Psoas muscle (tissue), 8 donors: ENCODE results near the gene SUSD4. TPM values are rescaled to one million over a fixed set of nuclear protein-coding genes. Genes with fewer than 3 reads are reported as not detected.

Source experiments
- ATAC-seq, 4 donors: fragments of 200-7000 bp; cut with Tn5 transposase; one replicate each; pipeline ENCODE4 v1.9.1; 2020; ENCODE audit warnings: moderate library complexity in 3 of 4, mild to moderate bottlenecking in 2 of 4
- DNase-seq, 2 donors: peaks; one replicate each; pipeline ENCODE4 v3.0.0-alpha.2; 2020
- H3K27ac ChIP-seq: fragments of 200-600 bp; one replicate; pipeline ENCODE4 v1.8.0; 2022
- H3K27me3 ChIP-seq, 3 donors: fragments of 200-600 bp in 1 of 3; one replicate each; pipeline versions ENCODE4 v1.6.1 to v1.8.0; 2013 to 2022; ENCODE audit warnings: low read length in 2 of 3, mild to moderate bottlenecking in 2 of 3, moderate library complexity in 1 of 3; ENCODE audit not compliant: insufficient read depth in 3 of 3
- H3K36me3 ChIP-seq, 2 donors: fragments of 200-600 bp in 1 of 2; one replicate each; pipeline versions ENCODE4 v1.6.1 to v1.8.0; 2013 to 2022; ENCODE audit warnings: low read depth in 1 of 2, mild to moderate bottlenecking in 1 of 2, moderate library complexity in 1 of 2; ENCODE audit not compliant: insufficient read depth in 1 of 2
- H3K4me1 ChIP-seq: fragments of 200-600 bp; one replicate; pipeline ENCODE4 v1.8.0; 2022
- H3K4me3 ChIP-seq: fragments of 200-600 bp; one replicate; pipeline ENCODE4 v1.8.0; 2022; ENCODE audit warnings: mild to moderate bottlenecking
- H3K9me3 ChIP-seq: fragments of 200-600 bp; one replicate; pipeline ENCODE4 v1.8.0; 2022
- CTCF ChIP-seq: fragments of 200-600 bp; IDR thresholded peaks from one replicate; pipeline ENCODE4 v1.8.0; 2022; ENCODE audit warnings: antibody characterized with exemption
- WGBS, 3 donors: extraction: QIAGEN DNeasy Blood & Tissue Kit; methylation state at CpG; one replicate each; pipeline versions ENCODE4 v1.1.6 to v1.1.7; 2013; 5-methylcytosine and 5-hydroxymethylcytosine counted together
- intact Hi-C, 2 donors: fragments of 100-400 bp; cut with DNase I; formaldehyde crosslinking; loops; one replicate each; pipeline versions ENCODE4 v1.11.0 to v1.14.2; 2022
- polyA plus RNA-seq, 3 donors: library from polyadenylated mRNA; stranded (reverse); fragments of 200-250 nt; gene quantifications; one replicate each; pipeline ENCODE4 v1.2.3, GENCODE V29; 2013
- total RNA-seq, 4 donors: library from RNA; stranded (reverse); fragmentation: NEBNext Ultra II Directional in 2 of 4; extraction: Animal tissue kit (Norgen Biotek cat#: 25700) in 2 of 4; gene quantifications; one replicate each; pipeline versions ENCODE4 v1.2.1 to v1.2.4, GENCODE V29; 2021 to 2023
- donor health status: healthy with polysubstance abuse.
- donor health status: DM: no; HTN: no; CAD: no; lungs with moderate emphysema.
- donor health status: Bipolar disorder and iron deficiency.
- donor health status: healthy.
- donor health status: DM: yes; HTN: yes; CAD: no.
- donor health status: DM: no; HTN: no; CAD: no.
- donor health status: DM: no; HTN: no; CAD: no.
- donor health status: DM: yes; HTN: yes; CAD: no.

The SUSD4 gene
- total and polyA plus RNA-seq, 7 donors: 0.08 to 3.9 (median 0.21) TPM

GRCh38 chr1:223175633-223176032 lies 188.3 kb downstream of the SUSD4 start:
- Histone ChIP-seq H3K36me3 (no peaks in the 10 kb centered on the region), H3K4me3 (no peak overlapping the region), H3K9me3 (no peaks in the 10 kb centered on the region), H3K27ac (peak overlapping the region; percentile 17), H3K4me1 (no peaks in the 10 kb centered on the region), H3K27me3 (no peaks in the 10 kb centered on the region)
- no peak for TF ChIP-seq CTCF
- intact Hi-C loops: no loop called here
- ATAC-seq: peak in 1 of 4 donors; percentile 37
- 81 to 88% (median 82%) methylated on average over 3 of the region's 3 CpGs for WGBS, 3 donors
- DNase-seq: no peak

- 49 to 72% (median 61%) methylated on average over 4 of the region's 4 CpGs for WGBS, 3 donors
- TF ChIP-seq CTCF: peak; percentile 17
- ATAC-seq (peak in 1 of 4 donors; percentile 50), DNase-seq (no peak)
- H3K27me3 ChIP-seq: no peaks in the 10 kb centered on the region
- H3K27ac ChIP-seq: peak overlapping the region; percentile 17
- H3K4me1 ChIP-seq: no peaks in the 10 kb centered on the region
- H3K9me3 ChIP-seq: no peaks in the 10 kb centered on the region
- no peaks in the 10 kb centered on the region for H3K36me3 ChIP-seq
- intact Hi-C loops: no loop called here
- no peak overlapping the region for H3K4me3 ChIP-seq
Measured at GRCh38 chr1:223175032-223175431, 188.9 kb downstream of the SUSD4 start.

Other genes with a start within 250 kb of the SUSD4 start
- 1 to 10 TPM in 3 of 4 donors, under 1 TPM in 1; 0.80 to 3.1 (median 1.9) TPM for gene TLR5, start 220.9 kb downstream of the SUSD4 start, total RNA-seq
- under 1 TPM; 0.20 to 0.75 (median 0.46) TPM for gene TLR5, start 220.9 kb downstream of the SUSD4 start, polyA plus RNA-seq
- gene CCDC185, start 29.2 kb upstream of the SUSD4 start, total RNA-seq: not detected
- not detected for gene CCDC185, start 29.2 kb upstream of the SUSD4 start, polyA plus RNA-seq